ENCODE measurements around the gene STARD10. TPM values are rescaled to one million over a fixed set of nuclear protein-coding genes. Genes with fewer than 3 reads are reported as not detected.

Gene STARD10
- total RNA-seq, 1 donor from 2014 or later, result 170 TPM

GRCh38 chr11:72710278-72710677 is 83.6 kb downstream of the STARD10 start:
- TF ChIP-seq, protein P1, sequence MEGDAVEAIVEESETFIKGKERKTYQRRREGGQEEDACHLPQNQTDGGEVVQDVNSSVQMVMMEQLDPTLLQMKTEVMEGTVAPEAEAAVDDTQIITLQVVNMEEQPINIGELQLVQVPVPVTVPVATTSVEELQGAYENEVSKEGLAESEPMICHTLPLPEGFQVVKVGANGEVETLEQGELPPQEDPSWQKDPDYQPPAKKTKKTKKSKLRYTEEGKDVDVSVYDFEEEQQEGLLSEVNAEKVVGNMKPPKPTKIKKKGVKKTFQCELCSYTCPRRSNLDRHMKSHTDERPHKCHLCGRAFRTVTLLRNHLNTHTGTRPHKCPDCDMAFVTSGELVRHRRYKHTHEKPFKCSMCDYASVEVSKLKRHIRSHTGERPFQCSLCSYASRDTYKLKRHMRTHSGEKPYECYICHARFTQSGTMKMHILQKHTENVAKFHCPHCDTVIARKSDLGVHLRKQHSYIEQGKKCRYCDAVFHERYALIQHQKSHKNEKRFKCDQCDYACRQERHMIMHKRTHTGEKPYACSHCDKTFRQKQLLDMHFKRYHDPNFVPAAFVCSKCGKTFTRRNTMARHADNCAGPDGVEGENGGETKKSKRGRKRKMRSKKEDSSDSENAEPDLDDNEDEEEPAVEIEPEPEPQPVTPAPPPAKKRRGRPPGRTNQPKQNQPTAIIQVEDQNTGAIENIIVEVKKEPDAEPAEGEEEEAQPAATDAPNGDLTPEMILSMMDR (conservative IDR thresholded peaks at IDR 0.05), result no peak
- no peaks in the 10 kb centered on the region for H3K27me3 Mint-ChIP-seq
- no peak for DNase-seq (ENCODE audit: extremely low spot score, unreplicated experiment)
- no peak overlapping the region for H3K27ac Mint-ChIP-seq
- H3K4me1 Mint-ChIP-seq (ENCODE audit: unreplicated experiment), result peaks cover 31% of the 10 kb centered on the region
- no peaks in the 10 kb centered on the region for H3K9me3 Mint-ChIP-seq
- H3K36me3 Mint-ChIP-seq, result peaks cover 16% of the 10 kb centered on the region
- H3K4me3 Mint-ChIP-seq, result no peak overlapping the region

GRCh38 chr11:72709478-72710238 is 84.2 kb downstream of the STARD10 start:
- TF ChIP-seq, protein P1 (conservative IDR thresholded peaks at IDR 0.05), result no peak
- H3K27me3 Mint-ChIP-seq, result no peaks in the 10 kb centered on the region
- DNase-seq (ENCODE audit: extremely low spot score, unreplicated experiment), result no peak
- H3K4me1 Mint-ChIP-seq (ENCODE audit: unreplicated experiment), result peaks cover 34% of the 10 kb centered on the region
- H3K9me3 Mint-ChIP-seq, result no peaks in the 10 kb centered on the region
- H3K36me3 Mint-ChIP-seq, result peaks cover 16% of the 10 kb centered on the region
- H3K4me3 Mint-ChIP-seq, result no peak overlapping the region
- H3K27ac Mint-ChIP-seq, result no peak overlapping the region

GRCh38 chr11:72707032-72707431 is 86.8 kb downstream of the STARD10 start:
- DNase-seq (ENCODE audit: extremely low spot score, unreplicated experiment), result no peak
- TF ChIP-seq, protein P1 (conservative IDR thresholded peaks at IDR 0.05), result no peak
- no peak overlapping the region for H3K4me3 Mint-ChIP-seq
- H3K36me3 Mint-ChIP-seq, result peaks cover 16% of the 10 kb centered on the region
- H3K9me3 Mint-ChIP-seq, result no peaks in the 10 kb centered on the region
- H3K4me1 Mint-ChIP-seq (ENCODE audit: unreplicated experiment), result peaks cover 37% of the 10 kb centered on the region
- H3K27ac Mint-ChIP-seq, result no peak overlapping the region
- no peaks in the 10 kb centered on the region for H3K27me3 Mint-ChIP-seq

DNA sequence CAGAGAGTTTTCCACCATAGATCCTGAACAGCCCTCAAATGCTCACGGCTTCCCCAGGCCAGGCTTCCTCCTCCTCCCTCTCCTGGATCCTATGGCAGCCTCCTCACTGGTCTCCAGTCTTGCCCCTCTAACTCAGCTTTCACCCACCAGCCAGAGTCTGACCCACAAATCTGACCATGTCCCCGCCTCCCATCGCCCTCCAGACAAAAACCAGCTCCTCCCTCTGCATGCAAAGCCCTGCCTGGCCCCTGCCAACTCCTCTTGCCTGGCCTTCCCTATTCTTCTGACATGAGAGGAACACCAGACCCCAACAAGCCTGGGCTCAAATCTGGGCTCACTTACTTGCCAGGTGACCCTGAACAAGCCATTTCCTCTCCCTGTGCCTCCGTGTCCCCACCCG is 87.3 kb downstream of the STARD10 start:
- no peak overlapping the region for H3K27ac Mint-ChIP-seq
- no peak overlapping the region for H3K4me3 Mint-ChIP-seq
- no peaks in the 10 kb centered on the region for H3K27me3 Mint-ChIP-seq
- H3K36me3 Mint-ChIP-seq, result peaks cover 16% of the 10 kb centered on the region
- TF ChIP-seq, protein P1 (conservative IDR thresholded peaks at IDR 0.05), result no peak
- H3K4me1 Mint-ChIP-seq (ENCODE audit: unreplicated experiment), result peaks cover 37% of the 10 kb centered on the region
- no peaks in the 10 kb centered on the region for H3K9me3 Mint-ChIP-seq
- no peak for DNase-seq (ENCODE audit: extremely low spot score, unreplicated experiment)

DNA sequence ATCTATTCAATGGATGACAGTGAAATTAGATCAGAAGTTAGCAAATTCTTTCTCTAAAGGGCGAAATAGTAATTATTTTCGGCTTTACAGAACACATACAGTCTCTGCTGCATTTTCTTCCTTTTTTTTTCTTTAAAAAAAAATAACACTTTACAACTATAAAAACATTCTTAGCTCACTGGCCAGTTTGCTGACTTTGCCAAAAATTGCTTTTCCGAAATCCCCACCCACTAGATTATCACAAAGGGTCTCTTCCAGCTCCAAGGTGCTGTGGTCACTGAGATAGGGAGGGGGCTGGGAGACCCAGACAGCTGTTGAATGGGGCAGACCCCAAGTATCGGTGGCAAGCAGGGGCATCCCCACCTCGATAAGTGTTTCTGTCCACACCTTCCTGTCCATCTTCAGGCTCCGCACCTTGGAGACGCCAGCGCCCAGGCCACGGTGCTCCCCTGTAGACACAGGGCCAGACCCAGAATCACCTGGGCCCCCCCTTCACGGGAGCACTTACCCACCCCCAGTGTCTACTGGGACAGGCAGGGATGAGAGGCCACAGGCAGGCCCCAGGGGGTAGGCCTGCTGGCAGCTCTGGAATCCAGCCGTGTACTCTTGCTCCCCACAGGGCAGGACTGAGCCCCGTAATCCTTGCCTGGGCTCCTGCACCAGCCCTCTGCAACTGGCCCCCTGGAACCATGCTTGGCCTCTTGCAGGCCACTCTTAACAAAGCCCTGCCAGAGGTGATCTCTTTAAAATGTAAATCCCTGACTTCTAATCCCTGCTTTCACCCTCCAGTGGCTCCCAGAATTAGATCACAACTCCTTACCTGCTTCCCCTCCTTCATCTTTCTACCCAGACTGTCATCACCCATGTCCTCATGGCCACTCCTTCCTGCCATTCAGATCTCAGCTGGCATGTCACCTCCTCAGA is 88.1 kb downstream of the STARD10 start:
- Mint-ChIP-seq H3K36me3 (peaks cover 16% of the 10 kb centered on the region), H3K27me3 (no peaks in the 10 kb centered on the region), H3K9me3 (no peaks in the 10 kb centered on the region), H3K4me3 (no peak overlapping the region), H3K27ac (no peak overlapping the region), H3K4me1 (ENCODE audit: unreplicated experiment) (peaks cover 31% of the 10 kb centered on the region)
- TF ChIP-seq, protein P1 (conservative IDR thresholded peaks at IDR 0.05), result no peak
- no peak for DNase-seq (ENCODE audit: extremely low spot score, unreplicated experiment)
